AG08396 (cell line): Measurements from ENCODE around the gene HLCS.

Experiments
- DNase-seq: peaks from one replicate; pipeline ENCODE4 v3.0.0; 2012; ENCODE audit warnings: low spot score, mixed read lengths

Gene HLCS

GRCh38 chr21:36985751-36986594, 19.5 kb upstream of the HLCS start:
- DNase-seq, result no peak

DNA sequence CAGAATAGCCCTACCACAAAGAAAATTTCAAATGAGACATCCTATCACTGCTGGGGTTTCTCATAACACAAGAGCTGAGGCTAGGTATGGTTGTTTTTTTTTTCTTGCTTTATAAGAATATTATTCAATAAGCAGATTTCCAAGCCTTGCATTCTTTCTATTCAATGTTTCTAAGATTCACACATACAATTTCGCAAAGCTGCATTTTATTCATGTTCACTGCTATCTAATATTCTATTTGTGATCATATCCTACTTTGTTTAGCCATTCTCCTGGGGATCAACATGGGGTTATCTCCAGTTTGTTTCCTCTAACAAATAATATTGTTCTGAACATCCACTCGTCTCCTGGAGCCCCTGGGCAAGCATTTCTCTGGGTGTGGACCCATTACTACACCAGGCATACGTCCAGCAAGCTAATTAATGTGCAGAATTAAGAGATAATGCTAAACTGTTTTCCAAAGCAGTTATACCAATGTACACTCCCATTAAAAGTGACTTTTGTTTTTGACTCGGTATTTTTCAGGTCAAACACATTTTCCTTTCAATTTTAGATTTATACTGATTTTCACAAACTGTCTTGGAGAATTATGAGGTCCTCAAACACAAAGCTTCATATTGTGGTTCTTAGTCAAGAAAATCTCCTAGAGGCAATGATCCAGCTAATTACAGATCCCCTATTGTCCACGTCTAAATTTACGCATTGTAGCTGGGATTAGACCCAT, 15.7 kb upstream of the HLCS start:
- DNase-seq, result no peak

DNA sequence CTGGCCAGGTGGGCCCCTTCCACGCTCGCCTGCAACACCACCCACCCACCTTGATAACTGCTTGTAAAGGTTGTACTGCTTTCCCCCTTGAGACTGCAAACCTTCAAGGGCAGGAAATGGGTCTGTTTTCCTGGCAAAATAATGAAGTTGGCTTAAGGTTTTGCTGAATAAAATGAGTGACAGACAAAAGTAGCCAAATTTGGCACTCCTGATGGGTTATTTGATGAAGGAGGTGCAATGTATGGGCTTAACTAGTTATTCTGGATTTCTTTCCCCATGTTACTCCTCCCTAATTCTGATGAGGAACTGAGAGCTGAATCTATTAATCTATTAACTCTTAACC, 14.6 kb upstream of the HLCS start:
- no peak for DNase-seq

DNA sequence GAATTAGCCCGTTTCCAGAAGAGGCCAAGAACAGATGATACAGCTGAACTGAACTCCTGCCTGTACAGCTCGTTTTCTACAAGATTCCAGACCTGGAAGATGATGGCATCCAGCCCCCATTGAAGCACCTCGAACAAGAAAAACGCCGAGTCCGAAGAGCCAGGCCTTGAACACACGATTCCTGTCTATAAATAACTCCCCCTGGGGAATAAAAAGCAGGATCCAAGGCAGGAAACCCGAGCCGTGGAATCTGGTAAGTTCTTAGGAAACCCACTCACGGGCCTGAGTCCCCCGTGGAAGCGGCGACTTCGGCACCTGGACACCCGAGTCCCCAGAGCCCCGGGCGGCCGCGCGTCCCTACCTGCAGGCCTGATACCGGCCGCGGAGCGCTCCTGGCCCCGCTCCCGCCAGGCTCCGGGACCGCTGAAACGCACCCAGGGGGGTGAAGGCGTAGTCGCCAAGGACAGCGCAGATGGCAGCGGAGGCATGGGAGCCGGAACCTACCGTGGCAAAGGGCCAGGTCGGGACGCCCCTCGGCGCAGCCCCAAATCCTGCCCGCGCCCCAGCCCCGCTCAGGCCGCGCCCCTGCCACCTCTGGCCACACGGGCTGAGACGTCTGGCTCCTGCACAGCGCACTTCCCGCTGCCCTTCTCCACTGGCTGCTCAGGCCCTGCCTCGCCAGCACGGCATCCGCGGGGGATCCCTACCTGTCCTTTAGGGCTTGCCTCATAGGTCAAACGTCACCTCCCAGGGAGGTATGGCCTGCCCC, 14.0 kb upstream of the HLCS start:
- DNase-seq, result peak; percentile 29

- DNase-seq, result peak; percentile 34
These were observed 10.6 kb upstream of the HLCS start for GRCh38 chr21:36976882-36977651.

DNA sequence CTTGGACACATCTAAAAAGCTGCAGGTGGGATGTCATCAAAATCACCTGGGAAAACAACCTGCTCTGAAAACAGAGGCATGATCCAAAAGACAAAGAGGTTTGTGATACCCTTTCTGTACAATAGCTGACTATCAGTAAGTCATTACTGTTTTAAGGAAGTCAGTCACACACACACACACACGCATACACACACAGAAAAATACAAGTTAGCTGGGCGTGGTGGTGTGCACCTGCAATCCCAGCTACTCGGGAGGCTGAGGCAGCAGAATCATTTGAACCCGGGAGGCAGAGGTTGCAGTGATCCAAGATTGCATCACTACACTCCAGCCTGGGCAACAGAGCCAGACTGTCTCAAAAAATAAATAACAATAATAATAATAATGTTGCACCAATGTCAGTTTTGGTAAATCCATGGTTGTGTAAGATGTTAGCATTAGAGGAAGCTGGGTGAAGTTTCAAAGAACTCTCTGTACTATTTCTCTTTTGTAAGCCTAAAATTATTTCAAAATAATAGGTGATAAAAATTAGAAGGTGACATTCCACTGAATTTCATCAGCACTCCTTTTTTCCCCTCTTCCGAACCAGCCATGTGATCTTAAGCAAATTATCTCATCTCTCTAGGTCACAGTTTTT, 9.9 kb upstream of the HLCS start:
- DNase-seq, result no peak

- no peak for DNase-seq
These were observed 8.4 kb upstream of the HLCS start for GRCh38 chr21:36974851-36975192.

DNA sequence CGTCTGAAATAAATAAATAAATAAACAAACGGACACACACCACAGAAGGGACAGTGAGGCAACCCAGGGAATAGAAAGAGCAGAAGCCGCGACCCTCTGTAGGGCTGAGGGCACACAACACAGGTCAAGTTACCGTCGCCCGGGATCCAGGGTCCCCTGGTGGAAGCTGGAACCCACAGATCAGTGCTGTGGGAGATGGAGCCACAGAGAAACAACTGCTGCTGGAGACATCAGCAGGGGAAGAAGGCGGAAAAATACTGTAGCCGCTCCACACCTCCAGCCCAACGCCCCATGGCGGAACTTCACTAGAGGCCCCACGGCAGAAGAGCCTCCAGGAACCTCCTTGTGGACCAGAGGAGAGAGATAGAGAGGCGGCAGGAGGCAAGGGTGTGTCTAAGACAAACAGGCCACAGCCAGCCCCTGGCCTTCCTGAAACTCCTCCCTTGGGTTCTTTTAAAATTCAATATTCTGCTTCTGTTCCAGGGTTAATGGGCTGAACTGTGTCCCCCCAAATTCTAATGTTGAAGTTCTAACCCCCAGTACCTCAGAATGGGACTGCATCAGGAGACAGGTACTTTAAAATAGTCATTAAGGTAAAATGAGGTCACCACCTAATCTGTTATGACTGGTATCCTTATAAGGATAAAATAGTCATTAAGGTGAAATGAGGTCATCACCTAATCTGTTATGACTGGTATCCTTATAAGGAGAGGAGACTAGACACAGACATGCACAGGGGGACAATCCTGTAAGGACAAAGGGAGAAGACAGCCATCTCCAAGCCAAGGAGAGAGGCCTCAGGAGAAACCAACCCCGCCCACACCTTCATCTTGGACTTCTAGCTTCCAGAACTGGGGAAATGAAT, 7.7 kb upstream of the HLCS start:
- DNase-seq, result no peak

DNA sequence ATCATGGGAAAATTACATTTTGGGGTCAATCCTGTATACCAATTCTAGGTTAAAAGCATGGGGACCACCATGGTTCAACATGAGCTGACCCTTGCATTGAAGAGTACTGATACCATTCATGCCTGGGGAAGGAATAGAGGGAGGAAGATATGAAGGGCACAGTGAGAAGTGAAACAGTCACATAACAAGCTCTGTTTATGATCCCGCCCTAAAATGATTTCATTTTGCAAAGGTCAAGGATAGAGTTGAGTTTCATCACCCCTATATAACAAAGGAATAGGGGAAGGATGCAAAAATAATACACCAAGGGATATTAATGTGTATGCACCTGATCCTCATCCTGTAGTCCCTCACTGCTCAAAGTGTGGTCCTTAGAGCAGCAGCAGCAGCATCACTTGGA, 2.5 kb upstream of the HLCS start:
- DNase-seq, result no peak

GRCh38 chr21:36968414-36968813, 1.9 kb upstream of the HLCS start:
- DNase-seq, result no peak

DNA sequence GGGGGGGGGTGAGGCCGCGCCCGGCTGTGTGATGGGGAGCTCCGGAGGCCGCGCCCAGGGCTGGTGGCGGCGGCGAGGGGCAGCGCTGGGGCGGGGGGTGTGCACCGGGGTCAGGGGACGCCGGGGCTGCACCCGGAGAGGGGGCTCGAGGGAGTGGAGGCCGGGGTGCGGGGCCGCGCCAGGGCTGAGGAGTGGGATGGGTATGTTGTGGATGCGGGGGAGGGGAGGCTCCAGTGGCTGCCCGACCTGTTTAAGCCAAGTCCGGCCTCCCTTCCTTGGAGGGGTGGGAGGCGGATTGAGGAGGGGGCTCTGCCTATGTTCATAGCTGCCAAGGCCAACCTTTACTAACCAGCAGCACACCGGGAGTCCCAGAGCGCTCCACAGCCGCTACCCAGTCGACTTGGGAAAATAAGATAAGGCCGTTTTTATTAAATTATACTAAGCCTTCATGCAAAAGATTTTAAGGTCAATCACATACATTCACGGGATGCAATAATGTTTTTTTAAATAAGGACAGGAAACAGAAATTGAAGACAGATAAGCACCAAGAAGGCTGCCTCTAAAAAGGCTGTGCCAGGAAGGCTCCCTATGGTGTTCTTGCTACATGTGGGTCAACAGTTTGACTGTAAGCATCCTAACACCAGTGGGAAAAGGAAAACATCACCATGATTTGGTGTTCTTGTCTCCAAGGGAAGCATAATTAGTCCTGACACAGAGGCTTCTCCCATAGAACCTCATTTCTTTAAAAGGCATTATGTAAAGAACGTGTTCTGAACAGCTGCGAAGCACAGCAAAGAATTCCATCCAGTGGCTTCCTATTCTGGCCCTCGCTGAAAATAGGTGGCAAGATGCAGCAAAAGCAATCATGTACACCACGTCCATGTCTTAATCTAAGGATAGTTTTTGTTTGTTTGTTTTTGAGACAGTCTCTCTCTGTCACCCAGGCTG, 626 bp upstream of the HLCS start:
- DNase-seq, result no peak

DNA sequence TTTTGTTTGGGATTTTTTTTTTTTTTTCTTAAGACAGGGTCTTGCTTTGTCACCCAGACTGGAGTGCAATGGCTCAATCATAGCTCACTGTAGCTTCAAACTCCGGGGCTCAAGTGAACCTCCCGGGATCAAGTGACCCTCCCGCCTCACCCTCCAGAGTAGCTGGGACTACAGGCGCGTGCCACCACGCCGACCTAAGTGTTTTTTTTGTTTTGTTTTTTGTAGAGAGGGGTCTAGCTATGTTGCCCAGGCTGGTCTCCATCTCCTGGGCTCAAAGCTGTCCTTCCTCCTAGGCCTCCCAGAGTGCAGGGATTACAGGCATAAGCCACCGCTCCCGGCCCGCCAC, 776 bp downstream of the HLCS start:
- no peak for DNase-seq

DNA sequence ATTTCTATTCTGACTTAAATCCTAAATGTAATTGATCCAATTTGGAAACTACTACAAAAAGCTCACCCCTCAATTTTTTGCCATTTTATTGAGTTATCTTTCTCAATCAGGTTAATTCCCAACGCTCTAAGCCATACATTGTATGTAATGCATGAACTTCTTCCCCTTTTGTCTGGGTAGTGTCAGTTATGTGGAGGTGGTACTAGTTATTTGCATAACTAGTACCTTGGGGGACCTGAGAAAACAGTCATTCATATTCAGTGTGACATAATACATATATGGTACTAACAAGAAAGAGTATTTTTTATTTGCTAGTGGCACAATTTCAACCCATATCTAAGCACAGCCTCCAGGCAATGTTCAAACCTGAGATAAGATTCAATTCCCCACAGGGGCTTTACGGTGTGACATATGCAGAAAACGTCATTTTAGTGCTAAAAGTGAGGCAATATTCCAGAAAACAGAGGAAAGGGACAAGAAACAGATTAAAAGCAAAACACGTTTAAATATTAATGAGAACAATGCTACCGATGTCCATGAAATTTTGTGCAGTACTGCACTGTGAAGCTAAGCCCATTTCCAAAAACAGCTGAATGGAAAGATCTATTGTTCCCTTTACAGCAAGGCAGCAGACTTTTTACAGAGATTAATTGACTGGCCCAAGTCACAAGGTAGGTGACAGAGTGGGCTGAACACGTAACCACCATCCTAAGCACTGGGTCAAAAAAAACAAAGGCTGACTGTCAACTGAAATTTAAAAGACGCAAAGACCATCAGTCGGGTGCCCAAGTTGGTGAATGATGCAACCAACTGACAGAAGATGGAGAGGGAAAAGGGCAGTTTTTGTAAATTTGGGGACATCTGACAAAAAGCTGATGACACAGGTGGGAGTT, 1.4 kb downstream of the HLCS start:
- DNase-seq, result no peak

DNA sequence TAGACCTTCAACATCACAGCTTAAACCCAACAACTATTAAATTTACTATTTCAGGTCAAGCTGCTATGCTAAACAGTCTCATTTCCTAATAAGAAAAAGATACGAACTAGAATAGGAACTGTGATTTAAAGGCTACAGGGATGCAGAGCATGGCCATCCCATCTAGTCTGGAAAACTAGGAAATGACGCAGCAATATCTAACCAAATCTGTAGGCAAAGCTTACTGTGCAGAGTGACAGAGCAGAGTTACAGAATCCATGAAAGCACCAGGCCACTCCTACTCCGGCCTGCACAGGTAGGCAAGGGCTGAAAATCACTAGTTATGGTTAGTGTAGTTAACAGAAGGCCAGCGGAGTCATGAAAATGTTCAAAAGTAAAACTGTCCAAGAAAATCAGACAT, 2.1 kb downstream of the HLCS start:
- no peak for DNase-seq

- DNase-seq, result no peak
These were observed 4.2 kb downstream of the HLCS start for GRCh38 chr21:36962098-36962780.

DNA sequence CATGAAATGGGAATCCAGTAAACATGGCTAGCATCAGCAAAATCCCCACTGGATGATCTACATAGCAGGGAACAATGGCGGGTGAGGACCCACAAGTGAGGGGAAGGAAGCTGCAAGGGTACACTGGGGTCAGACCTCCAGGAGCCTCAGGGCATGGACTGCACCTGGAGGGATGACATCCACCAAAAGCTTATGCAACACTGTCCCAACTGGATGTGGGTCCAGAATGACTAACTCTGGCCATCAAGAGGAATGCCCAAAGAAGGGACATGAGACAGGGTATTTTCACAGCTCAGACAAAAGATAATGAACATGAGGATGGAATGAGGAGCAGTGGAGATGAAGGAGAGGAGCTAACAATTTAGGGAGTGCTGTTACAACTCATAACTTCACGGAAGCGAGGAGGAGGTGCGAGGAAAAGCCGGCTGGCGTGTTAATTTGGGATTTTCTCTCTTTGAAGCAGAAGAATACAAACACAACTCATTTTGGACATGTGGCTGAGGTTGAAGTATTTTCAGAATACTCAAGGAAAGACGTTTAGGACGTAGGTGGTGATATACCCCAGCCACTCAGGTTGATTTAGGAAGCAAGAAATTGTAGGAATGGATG, 5.7 kb downstream of the HLCS start:
- no peak for DNase-seq

- no peak for DNase-seq
These were observed 7.2 kb downstream of the HLCS start for GRCh38 chr21:36959020-36959835.
